ENCODE data around the gene CLCN7.

GRCh38 chr16:1523581-1524245 is 48.9 kb upstream of the CLCN7 start:
- TF ChIP-seq CTCF (conservative IDR thresholded peaks at IDR 0.05; ENCODE audit: low read length) (no peak), EZH2phosphoT487 (IDR thresholded peaks at IDR 0.05; ENCODE audit: borderline replicate concordance, low read depth, low read length) (no peak)
